MCF 10A (cell line): Measurements from ENCODE around the gene FBP1. TPM values are rescaled to one million over a fixed set of nuclear protein-coding genes. Genes with fewer than 3 reads are reported as not detected.

Experiments
- BruUV-seq: library from RNA; stranded (reverse); fragments of 400-500 nt; replicated peaks from 2 replicates; lab custom pipeline; 2021; lab: Mats Ljungman, UMichigan
- CTCF ChIA-PET: fragments of 300-600 bp; sonication (Branson Sonifier 250); formaldehyde crosslinking; extraction: SDS; loops from one replicate; lab custom pipeline; 2021; ENCODE audit warnings: antibody characterized with exemption, inconsistent platforms; lab: Yijun Ruan, JAX
- POLR2A ChIA-PET: fragments of 300-600, 350-650 bp; sonication (Branson Sonifier 250); formaldehyde crosslinking; extraction: SDS; loops from one replicate; lab custom pipeline; 2020; ENCODE audit warnings: antibody characterized with exemption, inconsistent platforms; lab: Yijun Ruan, JAX
- DNase-seq: peaks from one replicate; pipeline ENCODE4 v3.0.0-alpha.2; 2018; ENCODE audit not compliant: unreplicated experiment
- H3K27ac Mint-ChIP-seq: one replicate; pipeline ENCODE4 v1.8.0; 2022; ENCODE audit warnings: mild to moderate bottlenecking, low read depth, mixed read lengths; ENCODE audit not compliant: unreplicated experiment
- H3K27me3 Mint-ChIP-seq: one replicate; pipeline ENCODE4 v1.8.0; 2022; ENCODE audit warnings: mixed read lengths; ENCODE audit not compliant: insufficient read depth, unreplicated experiment
- H3K36me3 Mint-ChIP-seq: one replicate; pipeline ENCODE4 v1.8.0; 2022; ENCODE audit warnings: mild to moderate bottlenecking, moderate library complexity, mixed read lengths; ENCODE audit not compliant: insufficient read depth, unreplicated experiment
- H3K4me1 Mint-ChIP-seq: one replicate; pipeline ENCODE4 v1.8.0; 2022; ENCODE audit warnings: mixed read lengths; ENCODE audit not compliant: insufficient read depth, unreplicated experiment
- H3K4me3 Mint-ChIP-seq: one replicate; pipeline ENCODE4 v1.8.0; 2022; ENCODE audit warnings: mild to moderate bottlenecking, moderate library complexity, mixed read lengths; ENCODE audit not compliant: unreplicated experiment
- H3K9me3 Mint-ChIP-seq: one replicate; pipeline ENCODE4 v1.8.0; 2022; ENCODE audit warnings: mixed read lengths; ENCODE audit not compliant: unreplicated experiment
- intact Hi-C: fragments of 100-400 bp; cut with micrococcal nuclease; formaldehyde crosslinking; loops from 2 replicates; pipeline ENCODE4 v1.14.1; 2022
- total RNA-seq: library from RNA; stranded (reverse); gene quantifications from 2 replicates; pipeline ENCODE4 v1.2.3, GENCODE V29; 2022
- TF ChIP-seq, protein P1 (sequence below): fragments of 200-600 bp; IDR thresholded peaks from one replicate; pipeline ENCODE4 v1.8.0; 2022; ENCODE audit warnings: antibody characterized with exemption, mild to moderate bottlenecking; ENCODE audit not compliant: unreplicated experiment

Gene FBP1
- total RNA-seq, 1 experiment from 2014 or later, result not detected

DNA sequence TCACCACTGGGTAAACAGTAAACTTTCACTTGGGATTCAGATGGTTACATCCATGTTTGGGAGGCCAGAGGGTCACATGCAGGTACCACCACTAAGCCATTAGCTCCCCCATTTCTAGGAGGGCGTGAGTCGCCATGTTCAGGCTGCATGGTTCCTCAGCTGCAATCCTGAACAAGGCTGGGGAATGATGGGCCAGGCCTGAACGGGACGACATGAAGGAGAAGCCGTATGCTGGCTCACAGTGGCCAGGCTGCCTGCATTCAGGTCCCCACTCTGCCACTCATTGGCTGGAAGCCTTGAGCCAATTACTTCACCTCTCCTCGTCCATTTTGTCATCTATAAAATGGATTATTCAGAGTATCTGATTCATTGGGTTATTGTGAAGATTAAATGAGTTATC lies 36.7 kb downstream of the FBP1 start:
- CTCF ChIA-PET, result interaction anchor here (0.7 kb wide), 1 partner anchor 1733 kb away, joined by 4 read pairs; no protein-coding TSS in a partner anchor
- intact Hi-C loops, result loop anchor here (1.0 to 10.0 kb wide), 2 partner anchors 588 to 918 kb away; no protein-coding TSS in a partner anchor
- POLR2A ChIA-PET, result no interaction called here
- no peak for DNase-seq
- Mint-ChIP-seq H3K27ac (no peak overlapping the region), H3K4me3 (no peak overlapping the region), H3K36me3 (no peaks in the 10 kb centered on the region), H3K27me3 (peaks cover 12% of the 10 kb centered on the region), H3K9me3 (no peaks in the 10 kb centered on the region), H3K4me1 (no peaks in the 10 kb centered on the region)
- TF ChIP-seq, protein P1, sequence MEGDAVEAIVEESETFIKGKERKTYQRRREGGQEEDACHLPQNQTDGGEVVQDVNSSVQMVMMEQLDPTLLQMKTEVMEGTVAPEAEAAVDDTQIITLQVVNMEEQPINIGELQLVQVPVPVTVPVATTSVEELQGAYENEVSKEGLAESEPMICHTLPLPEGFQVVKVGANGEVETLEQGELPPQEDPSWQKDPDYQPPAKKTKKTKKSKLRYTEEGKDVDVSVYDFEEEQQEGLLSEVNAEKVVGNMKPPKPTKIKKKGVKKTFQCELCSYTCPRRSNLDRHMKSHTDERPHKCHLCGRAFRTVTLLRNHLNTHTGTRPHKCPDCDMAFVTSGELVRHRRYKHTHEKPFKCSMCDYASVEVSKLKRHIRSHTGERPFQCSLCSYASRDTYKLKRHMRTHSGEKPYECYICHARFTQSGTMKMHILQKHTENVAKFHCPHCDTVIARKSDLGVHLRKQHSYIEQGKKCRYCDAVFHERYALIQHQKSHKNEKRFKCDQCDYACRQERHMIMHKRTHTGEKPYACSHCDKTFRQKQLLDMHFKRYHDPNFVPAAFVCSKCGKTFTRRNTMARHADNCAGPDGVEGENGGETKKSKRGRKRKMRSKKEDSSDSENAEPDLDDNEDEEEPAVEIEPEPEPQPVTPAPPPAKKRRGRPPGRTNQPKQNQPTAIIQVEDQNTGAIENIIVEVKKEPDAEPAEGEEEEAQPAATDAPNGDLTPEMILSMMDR, result no peak
- no TSS peak for BruUV-seq

DNA sequence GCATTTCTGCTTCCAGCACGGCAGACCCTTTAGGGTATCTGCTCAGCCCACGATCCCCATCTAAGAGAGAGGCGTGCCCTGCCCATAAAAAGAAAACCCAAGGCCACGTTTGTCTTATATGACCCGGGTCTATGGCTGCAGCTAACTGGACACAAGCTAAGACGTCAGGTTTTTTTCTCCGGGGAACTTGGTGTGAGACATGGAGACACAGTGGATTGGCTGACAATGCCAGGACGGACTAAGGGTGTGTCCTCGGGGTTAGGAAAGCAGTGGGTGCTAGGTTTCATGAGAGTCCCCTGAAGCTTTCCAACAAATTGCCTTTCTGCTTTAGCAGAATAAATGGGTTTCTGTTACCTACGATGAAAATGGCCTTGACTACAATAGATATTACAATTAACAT lies 38.6 kb downstream of the FBP1 start:
- ChIA-PET CTCF (interaction anchor here (1.0 kb wide), 1 partner anchor 14 kb away, joined by 3 read pairs; no protein-coding TSS in a partner anchor), POLR2A (no interaction called here)
- no TSS peak for BruUV-seq
- intact Hi-C loops, result loop anchor here (10.0 kb wide), 1 partner anchor 916 kb away; no protein-coding TSS in a partner anchor
- H3K4me3 Mint-ChIP-seq, result no peak overlapping the region
- no peak overlapping the region for H3K27ac Mint-ChIP-seq
- H3K9me3 Mint-ChIP-seq, result no peaks in the 10 kb centered on the region
- H3K27me3 Mint-ChIP-seq, result peaks cover 5% of the 10 kb centered on the region
- H3K4me1 Mint-ChIP-seq, result no peaks in the 10 kb centered on the region
- TF ChIP-seq, protein P1, result no peak
- DNase-seq, result no peak
- no peaks in the 10 kb centered on the region for H3K36me3 Mint-ChIP-seq

DNA sequence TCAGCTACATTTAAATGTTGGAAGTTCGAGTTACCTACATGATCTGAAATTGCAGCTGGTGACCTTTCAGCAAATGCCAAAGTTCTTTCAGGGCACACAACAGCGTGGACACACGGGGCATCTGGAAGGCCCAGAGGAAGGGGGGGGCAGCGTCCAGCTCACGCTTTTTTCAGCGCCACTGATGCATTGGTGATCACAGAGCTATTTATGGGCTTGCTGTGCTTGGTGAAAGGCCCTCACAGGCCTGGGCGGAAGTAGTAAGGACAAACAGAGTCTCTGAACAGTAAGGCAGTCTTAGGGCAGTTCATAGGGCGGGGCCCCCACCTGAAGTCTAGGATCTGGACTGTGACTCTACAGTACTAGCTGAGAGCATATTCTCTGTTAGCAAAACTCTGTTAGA lies 39.1 kb downstream of the FBP1 start:
- no peak overlapping the region for H3K4me3 Mint-ChIP-seq
- H3K36me3 Mint-ChIP-seq, result no peaks in the 10 kb centered on the region
- ChIA-PET CTCF (interaction anchor here (1.0 kb wide), 1 partner anchor 14 kb away, joined by 3 read pairs; no protein-coding TSS in a partner anchor), POLR2A (no interaction called here)
- H3K27ac Mint-ChIP-seq, result no peak overlapping the region
- peaks cover under 1% of the 10 kb centered on the region for H3K27me3 Mint-ChIP-seq
- DNase-seq, result no peak
- H3K4me1 Mint-ChIP-seq, result no peaks in the 10 kb centered on the region
- no peaks in the 10 kb centered on the region for H3K9me3 Mint-ChIP-seq
- intact Hi-C loops, result loop anchor here (10.0 kb wide), 1 partner anchor 915 kb away; no protein-coding TSS in a partner anchor
- no TSS peak for BruUV-seq
- TF ChIP-seq, protein P1, result no peak

DNA sequence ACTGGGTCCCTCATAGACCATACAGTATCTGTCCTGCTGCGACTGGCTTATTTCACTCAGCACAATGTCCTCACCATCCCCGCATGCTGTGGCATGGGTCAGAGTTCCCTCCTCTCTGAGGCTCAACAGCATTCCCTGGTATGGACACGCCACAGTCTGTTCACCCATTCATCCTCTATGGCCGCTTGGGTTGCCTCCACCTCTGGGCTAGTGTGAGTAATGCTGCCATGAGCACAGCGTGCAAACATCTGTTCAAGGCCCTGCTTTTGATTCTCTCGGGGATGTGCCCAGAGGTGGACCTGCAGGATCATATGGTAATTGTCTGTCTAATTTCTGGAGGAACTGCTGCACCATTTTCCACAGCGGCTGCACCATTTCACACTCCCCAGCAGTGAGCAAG lies 40.2 kb downstream of the FBP1 start:
- intact Hi-C loops, result no loop called here
- no peaks in the 10 kb centered on the region for H3K9me3 Mint-ChIP-seq
- POLR2A ChIA-PET, result no interaction called here
- H3K36me3 Mint-ChIP-seq, result no peaks in the 10 kb centered on the region
- DNase-seq, result no peak
- H3K4me3 Mint-ChIP-seq, result no peak overlapping the region
- H3K27me3 Mint-ChIP-seq, result no peaks in the 10 kb centered on the region
- H3K27ac Mint-ChIP-seq, result no peak overlapping the region
- TF ChIP-seq, protein P1, result no peak
- no peaks in the 10 kb centered on the region for H3K4me1 Mint-ChIP-seq
- CTCF ChIA-PET, result no interaction called here
- BruUV-seq, result no TSS peak
